Stimulated activated CD8-positive, alpha-beta memory T cell treated with anti-CD3 and anti-CD28 coated beads, Interleukin-7, amount 100 ng/mL, for 4 hours (primary cell): ENCODE results near the gene PTPRM.

ENCODE experiments used
- DNase-seq, 2 donors: peaks; one replicate each; pipeline ENCODE4 v3.0.0-alpha.2; 2020; ENCODE audit warnings: low read depth in 2 of 2

The PTPRM gene

GRCh38 chr18:7566567-7567473 lies at the start of gene PTPRM:
TSS of gene PTPRM (plus strand) at chr18:7567316. CDS start at chr18:7567819, 503 bp downstream.
- peak in 1 of 2 donors; percentile 17 for DNase-seq

GRCh38 chr18:7517852-7518251 lies 49.3 kb upstream of the PTPRM start:
- no peak for DNase-seq

GRCh38 chr18:7520200-7520785 lies 46.8 kb upstream of the PTPRM start:
- DNase-seq = no peak

GRCh38 chr18:7521226-7521856 lies 45.8 kb upstream of the PTPRM start:
- no peak for DNase-seq

GRCh38 chr18:7523772-7524171 lies 43.3 kb upstream of the PTPRM start:
- DNase-seq = no peak

- DNase-seq = no peak
These were observed 42.3 kb upstream of the PTPRM start for GRCh38 chr18:7524786-7525185.

GRCh38 chr18:7532942-7533341 lies 34.2 kb upstream of the PTPRM start:
- DNase-seq = no peak

- DNase-seq = no peak
These were observed 31.5 kb upstream of the PTPRM start for GRCh38 chr18:7535436-7536205.

- no peak for DNase-seq
These were observed 30.0 kb upstream of the PTPRM start for GRCh38 chr18:7537145-7537544.

GRCh38 chr18:7541835-7542234 lies 25.3 kb upstream of the PTPRM start:
- DNase-seq = no peak

- DNase-seq = no peak
These were observed 22.4 kb upstream of the PTPRM start for GRCh38 chr18:7544686-7545085.

- DNase-seq = no peak
These were observed 21.4 kb upstream of the PTPRM start for GRCh38 chr18:7545734-7546133.

- no peak for DNase-seq
These were observed 18.9 kb upstream of the PTPRM start for GRCh38 chr18:7548221-7548620.

- no peak for DNase-seq
These were observed 18.4 kb upstream of the PTPRM start for GRCh38 chr18:7548721-7549120.

- no peak for DNase-seq
These were observed 9.1 kb upstream of the PTPRM start for GRCh38 chr18:7557973-7558372.

- no peak for DNase-seq
These were observed 8.3 kb upstream of the PTPRM start for GRCh38 chr18:7558769-7559168.

- no peak for DNase-seq
These were observed 7.3 kb upstream of the PTPRM start for GRCh38 chr18:7559709-7560319.

GRCh38 chr18:7561909-7562460 lies 5.1 kb upstream of the PTPRM start:
- no peak for DNase-seq

GRCh38 chr18:7562491-7562890 lies 4.6 kb upstream of the PTPRM start:
- no peak for DNase-seq

- DNase-seq = no peak
These were observed 1.4 kb upstream of the PTPRM start for GRCh38 chr18:7565677-7566076.

GRCh38 chr18:7566244-7566566 lies 911 bp upstream of the PTPRM start:
- no peak for DNase-seq
